Measurements from ENCODE around the gene WWOX. TPM values are rescaled to one million over a fixed set of nuclear protein-coding genes. Genes with fewer than 3 reads are reported as not detected.

The WWOX gene
- total and polyA plus RNA-seq, 2 of the 8 experiments (the other 6 are each of a cell fraction or from before 2014, with no cell fraction given), result 5.4 to 16.7 TPM

DNA sequence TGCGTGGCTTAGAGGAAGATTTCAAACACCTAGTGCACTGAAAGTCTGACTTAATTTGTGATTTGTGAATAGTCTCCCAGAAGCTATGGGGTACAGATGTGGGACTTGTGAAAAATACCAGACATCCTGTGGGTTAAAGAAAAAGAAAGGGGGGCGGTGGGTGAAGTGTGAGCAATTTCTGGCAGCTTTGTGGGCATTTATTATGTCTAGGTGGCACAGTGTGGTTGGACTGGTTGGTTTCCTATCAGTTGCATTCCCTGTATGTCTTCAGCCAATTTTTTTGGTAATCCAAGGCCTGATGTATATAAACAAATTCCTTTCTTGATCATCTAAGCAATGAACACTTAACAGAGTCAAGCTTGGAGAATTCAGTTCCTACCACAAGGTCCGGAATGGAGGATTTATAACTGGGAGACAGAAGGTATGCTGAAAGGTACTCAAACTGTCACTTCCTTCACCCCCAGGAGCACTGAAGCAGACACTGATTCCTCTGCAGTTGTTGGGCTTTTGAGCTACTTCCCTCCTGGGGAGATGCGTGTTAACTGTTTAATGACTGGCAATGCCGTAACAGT is 211.6 kb downstream of the WWOX start:
- no peak overlapping the region for H4K5ac ChIP-seq (ENCODE audit: insufficient read length, low read depth, low read length)
- no peaks in the 10 kb centered on the region for H3K27me3 ChIP-seq (replicated peaks in 1 of 4; ENCODE audit: control insufficient read depth in 3 of 4, extremely low read depth in 1 of 4, insufficient read depth in 3 of 4, low read length in 3 of 4)
- no peaks in the 10 kb centered on the region for H3K36me3 ChIP-seq (ENCODE audit: control insufficient read depth in 2 of 4, insufficient read depth in 4 of 4, low read length in 3 of 4)
- no peak overlapping the region for H4K8ac ChIP-seq (ENCODE audit: extremely low read depth, insufficient read depth, low read length)
- TF ChIP-seq RFX5 (IDR thresholded peaks at IDR 0.05; ENCODE audit: borderline replicate concordance, low read depth, low read length) (no peak), SP1 (IDR thresholded peaks at IDR 0.05; ENCODE audit: low read depth, low read length) (0 out of 2 replicates have a peak, but pooled peaks have one; percentile 30), SIX5 (IDR thresholded peaks at IDR 0.05; ENCODE audit: low read depth, low read length) (no peak), NANOG (IDR thresholded peaks at IDR 0.05; ENCODE audit: insufficient read depth, low read depth, low read length, poor library complexity, severe bottlenecking) (peak; percentile 16)
- TF ChIP-seq, protein P1, sequence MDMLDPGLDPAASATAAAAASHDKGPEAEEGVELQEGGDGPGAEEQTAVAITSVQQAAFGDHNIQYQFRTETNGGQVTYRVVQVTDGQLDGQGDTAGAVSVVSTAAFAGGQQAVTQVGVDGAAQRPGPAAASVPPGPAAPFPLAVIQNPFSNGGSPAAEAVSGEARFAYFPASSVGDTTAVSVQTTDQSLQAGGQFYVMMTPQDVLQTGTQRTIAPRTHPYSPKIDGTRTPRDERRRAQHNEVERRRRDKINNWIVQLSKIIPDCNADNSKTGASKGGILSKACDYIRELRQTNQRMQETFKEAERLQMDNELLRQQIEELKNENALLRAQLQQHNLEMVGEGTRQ (IDR thresholded peaks at IDR 0.05; ENCODE audit: low read length), result no peak
- TF ChIP-seq, protein P2, sequence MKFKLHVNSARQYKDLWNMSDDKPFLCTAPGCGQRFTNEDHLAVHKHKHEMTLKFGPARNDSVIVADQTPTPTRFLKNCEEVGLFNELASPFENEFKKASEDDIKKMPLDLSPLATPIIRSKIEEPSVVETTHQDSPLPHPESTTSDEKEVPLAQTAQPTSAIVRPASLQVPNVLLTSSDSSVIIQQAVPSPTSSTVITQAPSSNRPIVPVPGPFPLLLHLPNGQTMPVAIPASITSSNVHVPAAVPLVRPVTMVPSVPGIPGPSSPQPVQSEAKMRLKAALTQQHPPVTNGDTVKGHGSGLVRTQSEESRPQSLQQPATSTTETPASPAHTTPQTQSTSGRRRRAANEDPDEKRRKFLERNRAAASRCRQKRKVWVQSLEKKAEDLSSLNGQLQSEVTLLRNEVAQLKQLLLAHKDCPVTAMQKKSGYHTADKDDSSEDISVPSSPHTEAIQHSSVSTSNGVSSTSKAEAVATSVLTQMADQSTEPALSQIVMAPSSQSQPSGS (IDR thresholded peaks at IDR 0.05; ENCODE audit: low read length), result no peak
- no peak overlapping the region for H2AK5ac ChIP-seq (ENCODE audit: low read depth, low read length)
- no peak overlapping the region for H2BK15ac ChIP-seq (ENCODE audit: low read length)
- 32% methylated on average over 5 of the region's 5 CpGs; no CpG with 5 or more reads in 1 of the 2 experiments for WGBS, 2 experiments (ENCODE audit: extremely low coverage in 1 of 2, insufficient coverage in 1 of 2, insufficient read length in 1 of 2, insufficient replicate concordance in 2 of 2, low coverage in 1 of 2, low lambda C conversion rate in 2 of 2, missing lambda C conversion rate in 1 of 2)
- H2AFZ ChIP-seq (ENCODE audit: low read length), result no peak overlapping the region
- ChIA-PET POLR2A (ENCODE audit: partially characterized antibody) (no interaction called here), CTCF (ENCODE audit: partially characterized antibody) (interaction anchor here (0.6 to 1.5 kb wide), 6 partner anchors 8 to 154 kb away, joined by 3 to 6 read pairs (median 3); no protein-coding TSS in a partner anchor)
- no peak overlapping the region for H3K9ac ChIP-seq (replicated peaks in 1 of 4; ENCODE audit: extremely low read depth in 1 of 4, low read depth in 3 of 4, low read length in 3 of 4)
- H4K20me1 ChIP-seq (replicated peaks in 1 of 2; ENCODE audit: control insufficient read depth in 1 of 2, insufficient read depth in 2 of 2, low read length in 2 of 2), result no peaks in the 10 kb centered on the region
- DNase-seq (ENCODE audit: low read depth in 1 of 2, low spot score in 2 of 2) (no peak), FAIRE-seq (peak; percentile 89)
- no peak overlapping the region for H3K27ac ChIP-seq (ENCODE audit: low read depth, low read length)
- no peak overlapping the region for H3K56ac ChIP-seq (replicated peaks; ENCODE audit: insufficient read length, low read depth, low read length)
- no peaks in the 10 kb centered on the region for H3K79me1 ChIP-seq (ENCODE audit: low read depth, low read length)
- H3K9me3 ChIP-seq (ENCODE audit: insufficient read depth in 2 of 2, low read depth in 1 of 2, low read length in 1 of 2), result no peaks in the 10 kb centered on the region
- peak overlapping the region; percentile 61; the same call in 1 of the 2 replicates for H2BK5ac ChIP-seq (ENCODE audit: low read depth, low read length)
- no peak overlapping the region for H3K14ac ChIP-seq (ENCODE audit: insufficient read length)
- no peaks in the 10 kb centered on the region for H3K23me2 ChIP-seq (ENCODE audit: low read depth, low read length)
- H3K4me3 ChIP-seq (ENCODE audit: extremely low read depth in 1 of 4, insufficient read depth in 2 of 4, low read depth in 3 of 4, low read length in 4 of 4), result no peak overlapping the region
- peak overlapping the region; percentile 7 to 37; a peak in 2 of 4 replicates for H3K4me2 ChIP-seq (ENCODE audit: insufficient read depth in 1 of 2, low read depth in 2 of 2, low read length in 2 of 2)
- H3K79me2 ChIP-seq (ENCODE audit: control insufficient read depth in 1 of 2, insufficient read depth in 2 of 2, low read length in 2 of 2), result no peaks in the 10 kb centered on the region
- no peak overlapping the region for H4K91ac ChIP-seq (replicated peaks; ENCODE audit: insufficient read length, low read length)
- H3K4me1 ChIP-seq (replicated peaks in 1 of 4; ENCODE audit: control insufficient read depth in 3 of 4, insufficient read depth in 4 of 4, low read length in 3 of 4), result peaks cover 12 to 24% (median 21%) of the 10 kb centered on the region in 4 experiments
- H3K18ac ChIP-seq (ENCODE audit: extremely low read depth, low read length), result no peak overlapping the region
- no peak overlapping the region for H3K4ac ChIP-seq (replicated peaks; ENCODE audit: insufficient read length, low read depth, low read length)
- H2BK120ac ChIP-seq (replicated peaks; ENCODE audit: low read depth, low read length), result no peak overlapping the region
- H2BK20ac ChIP-seq (ENCODE audit: low read length), result no peak overlapping the region
- no peak overlapping the region for H3K23ac ChIP-seq (ENCODE audit: insufficient read length)
- no peak overlapping the region; the same call in 1 of the 2 replicates for H2BK12ac ChIP-seq (ENCODE audit: low read depth, low read length)

Data from H1 (cell line).